ENCODE results near the gene LGR6.

Gene LGR6

GRCh38 chr1:202281316-202282024 is 87.9 kb downstream of the LGR6 start:
- Histone ChIP-seq H3K27me3 (no peaks in the 10 kb centered on the region), H3K36me3 (no peaks in the 10 kb centered on the region), H3K4me3 (ENCODE audit: low read depth, low read length) (no peak overlapping the region), H3K4me1 (peaks cover 4% of the 10 kb centered on the region; the same call in 1 of the 2 replicates), H3K9me3 (no peaks in the 10 kb centered on the region)
- no peak for DNase-seq
- TF ChIP-seq CTCF (IDR thresholded peaks at IDR 0.05; ENCODE audit: low read depth, low read length), result no peak

- Histone ChIP-seq H3K4me1 (peaks cover 4% of the 10 kb centered on the region; the same call in 1 of the 2 replicates), H3K27me3 (no peaks in the 10 kb centered on the region), H3K36me3 (no peaks in the 10 kb centered on the region), H3K9me3 (no peaks in the 10 kb centered on the region), H3K4me3 (ENCODE audit: low read depth, low read length) (no peak overlapping the region)
- TF ChIP-seq CTCF (IDR thresholded peaks at IDR 0.05; ENCODE audit: low read depth, low read length), result no peak
- no peak for DNase-seq
Observed at GRCh38 chr1:202282025-202282371, 88.4 kb downstream of the LGR6 start.

- H3K4me3 ChIP-seq (ENCODE audit: low read depth, low read length), result no peak overlapping the region
- DNase-seq, result no peak
- TF ChIP-seq CTCF (IDR thresholded peaks at IDR 0.05; ENCODE audit: low read depth, low read length), result no peak
- H3K36me3 ChIP-seq, result no peaks in the 10 kb centered on the region
- no peaks in the 10 kb centered on the region for H3K27me3 ChIP-seq
- peaks cover 4% of the 10 kb centered on the region; the same call in 1 of the 2 replicates for H3K4me1 ChIP-seq
- no peaks in the 10 kb centered on the region for H3K9me3 ChIP-seq
Observed at GRCh38 chr1:202282596-202283283, 89.1 kb downstream of the LGR6 start.

- Histone ChIP-seq H3K36me3 (no peaks in the 10 kb centered on the region), H3K27me3 (no peaks in the 10 kb centered on the region), H3K4me1 (peaks cover 4% of the 10 kb centered on the region; the same call in 1 of the 2 replicates), H3K4me3 (ENCODE audit: low read depth, low read length) (no peak overlapping the region), H3K9me3 (no peaks in the 10 kb centered on the region)
- DNase-seq, result peak; percentile 39
- no peak for TF ChIP-seq CTCF (IDR thresholded peaks at IDR 0.05; ENCODE audit: low read depth, low read length)
Observed at GRCh38 chr1:202283379-202283844, 89.8 kb downstream of the LGR6 start.

GRCh38 chr1:202283991-202284390 is 90.4 kb downstream of the LGR6 start:
- no peak overlapping the region for H3K4me3 ChIP-seq (ENCODE audit: low read depth, low read length)
- no peaks in the 10 kb centered on the region for H3K9me3 ChIP-seq
- H3K36me3 ChIP-seq, result no peaks in the 10 kb centered on the region
- no peak for TF ChIP-seq CTCF (IDR thresholded peaks at IDR 0.05; ENCODE audit: low read depth, low read length)
- no peak for DNase-seq
- peaks cover 4% of the 10 kb centered on the region; the same call in 1 of the 2 replicates for H3K4me1 ChIP-seq
- H3K27me3 ChIP-seq, result no peaks in the 10 kb centered on the region

GRCh38 chr1:202285908-202286307 is 92.3 kb downstream of the LGR6 start:
- no peak overlapping the region for H3K4me3 ChIP-seq (ENCODE audit: low read depth, low read length)
- H3K36me3 ChIP-seq, result no peaks in the 10 kb centered on the region
- H3K9me3 ChIP-seq, result no peaks in the 10 kb centered on the region
- peaks cover 9% of the 10 kb centered on the region for H3K4me1 ChIP-seq
- no peak for TF ChIP-seq CTCF (IDR thresholded peaks at IDR 0.05; ENCODE audit: low read depth, low read length)
- DNase-seq, result no peak
- H3K27me3 ChIP-seq, result no peaks in the 10 kb centered on the region

Measured in BE2C (cell line).